ENCODE data around the gene STRN4.
"Not testable (repeated sequence)": the region's sequence is repeated elsewhere in the genome, so short reads cannot be mapped to it uniquely, and the experiment has no call there.

STRN4 gene

GRCh38 chr19:46723471-46723870 lies 22.8 kb downstream of the STRN4 start:
- no peak for DNase-seq

- DNase-seq: peak in 1 of 2 experiments; percentile 23
These were observed 23.2 kb downstream of the STRN4 start for GRCh38 chr19:46723023-46723461.

- peak; percentile 63 to 68 for DNase-seq
These were observed 23.7 kb downstream of the STRN4 start for GRCh38 chr19:46722421-46723022.

DNA sequence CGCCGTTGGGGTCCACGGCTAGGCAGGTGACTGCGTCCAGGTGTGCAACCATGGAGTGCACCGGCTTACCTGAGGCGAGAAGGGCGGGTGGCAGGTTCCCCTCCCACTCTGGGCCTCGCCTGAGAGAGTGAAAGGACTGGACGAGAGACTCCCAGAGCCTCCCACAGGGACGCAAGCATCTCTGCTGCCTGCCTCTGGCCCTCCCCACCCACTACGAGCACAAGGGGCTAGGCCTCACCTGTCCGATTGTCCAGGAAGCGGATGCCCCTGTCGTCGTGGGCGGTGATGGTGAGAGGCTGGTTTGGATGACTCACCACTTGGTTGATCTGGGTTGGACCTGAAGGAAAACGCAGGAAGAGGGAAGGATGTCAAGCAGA lies 24.3 kb downstream of the STRN4 start:
- no peak for DNase-seq

- no peak for DNase-seq
These were observed 24.8 kb downstream of the STRN4 start for GRCh38 chr19:46721269-46722003.

GRCh38 chr19:46720503-46721239 lies 25.6 kb downstream of the STRN4 start:
- no peak for DNase-seq

- DNase-seq: no peak
These were observed 26.4 kb downstream of the STRN4 start for GRCh38 chr19:46719629-46720502.

DNA sequence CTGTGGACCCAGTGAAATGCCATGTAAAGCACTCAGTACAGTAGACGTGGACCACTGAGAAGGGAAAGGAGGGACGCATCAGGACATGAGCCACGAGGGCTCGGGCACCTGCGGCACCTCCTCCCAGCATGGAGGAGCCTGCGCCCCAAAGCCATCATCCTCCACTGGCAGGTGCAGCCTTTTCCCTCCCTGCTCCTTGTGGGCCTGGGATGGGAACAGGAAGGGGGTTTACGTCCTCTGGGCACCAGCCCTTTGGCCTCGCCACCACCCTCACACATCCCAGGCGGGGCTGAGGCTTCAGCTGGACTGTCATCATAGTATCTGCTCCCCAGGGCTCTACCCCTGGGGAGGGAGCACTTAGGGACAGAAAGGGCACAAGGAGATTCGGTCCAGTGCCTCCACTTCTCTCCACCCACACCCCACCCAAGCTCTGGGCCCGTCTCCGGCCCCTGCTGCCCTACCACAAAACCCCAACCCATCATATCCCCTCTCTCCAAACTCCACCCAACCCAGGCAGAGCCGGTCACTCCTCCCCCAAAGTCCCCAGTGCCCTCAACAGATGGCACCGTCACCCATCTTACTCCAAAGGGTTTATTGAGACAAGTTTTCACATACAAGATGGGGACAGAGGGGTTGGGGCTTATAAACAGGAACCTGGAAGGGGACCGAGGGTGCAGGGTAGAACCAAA lies 27.2 kb downstream of the STRN4 start:
- no peak for DNase-seq

DNA sequence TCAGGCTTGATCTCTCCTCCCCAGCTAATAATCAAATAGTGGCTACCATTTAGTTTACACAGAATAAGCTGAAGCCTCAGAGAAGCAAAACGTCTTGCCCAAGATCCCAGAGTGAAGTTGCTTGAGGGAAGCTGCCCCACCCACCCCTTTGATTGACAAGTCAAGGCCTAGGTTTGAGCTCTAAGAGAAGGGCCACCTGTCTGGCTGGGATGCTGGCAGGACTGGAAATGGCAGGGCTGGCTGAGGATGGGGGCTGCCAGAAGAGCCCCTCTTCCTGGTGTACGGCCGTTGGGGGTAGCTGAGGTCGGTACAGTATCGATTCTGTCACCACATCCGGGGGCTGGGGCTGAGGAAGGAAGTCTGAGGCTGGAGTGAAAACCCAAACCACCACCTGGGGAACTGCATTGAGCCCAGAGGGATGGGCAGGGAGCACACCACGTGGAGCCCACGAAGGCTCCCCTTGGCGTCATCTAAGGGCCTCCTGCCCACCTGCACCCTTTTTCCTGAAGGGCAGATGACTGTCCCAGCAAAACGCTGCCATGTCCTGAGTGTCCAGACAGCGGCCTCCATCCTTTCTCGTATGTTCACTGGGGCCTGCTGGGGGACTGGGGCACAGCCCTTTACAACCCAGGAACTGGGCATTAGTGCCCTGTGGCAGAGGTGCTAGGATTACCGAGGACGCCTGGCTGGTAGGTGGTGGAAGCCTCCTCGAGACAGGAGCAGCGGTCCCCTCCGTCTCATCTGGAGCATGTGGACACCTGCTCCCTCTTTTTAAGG lies 27.9 kb downstream of the STRN4 start:
- peak; percentile 79 to 88 for DNase-seq

GRCh38 chr19:46717716-46718143 lies 28.5 kb downstream of the STRN4 start:
- DNase-seq: no peak

DNA sequence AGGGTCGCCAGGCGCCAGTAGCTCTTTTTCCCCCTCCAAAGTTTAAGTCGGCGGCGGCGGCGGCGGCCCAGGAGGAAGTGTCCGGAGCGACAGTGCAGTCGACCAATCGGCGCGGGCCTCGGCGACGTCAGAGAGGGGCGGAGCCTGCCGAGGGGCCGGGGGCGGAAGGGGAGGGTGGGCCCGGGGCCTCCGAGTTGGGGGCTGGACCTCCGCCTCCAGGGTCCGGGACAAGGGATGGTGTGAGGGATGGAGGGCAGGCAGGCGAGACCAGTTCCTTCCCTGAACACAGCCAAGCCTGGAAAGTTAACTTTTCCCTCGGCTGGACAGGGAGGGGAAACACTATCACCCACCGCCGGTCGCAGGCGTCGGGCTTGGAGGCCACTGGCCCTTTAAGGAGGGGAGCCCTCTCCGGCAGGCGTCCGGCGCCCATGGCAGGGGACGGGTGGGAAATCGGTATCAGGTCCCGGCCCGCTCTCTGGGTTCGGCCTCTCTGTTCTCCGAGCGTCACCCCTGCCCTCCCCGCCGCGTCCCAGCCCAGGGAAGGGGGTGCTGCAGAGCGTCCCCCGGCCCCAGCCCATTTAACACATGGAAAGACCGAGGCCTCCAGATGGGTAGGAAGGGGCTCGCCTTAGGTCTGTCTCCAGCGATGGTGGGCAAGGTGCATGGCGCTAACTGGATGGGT lies 29.1 kb downstream of the STRN4 start, which contains the start of gene PRKD2:
Gene PRKD2, minus strand, starts transcription at position 81 of the 682 bp plus-strand sequence. CDS start 744 bp downstream, outside the sequence.
- DNase-seq: peak; percentile 71 to 76

DNA sequence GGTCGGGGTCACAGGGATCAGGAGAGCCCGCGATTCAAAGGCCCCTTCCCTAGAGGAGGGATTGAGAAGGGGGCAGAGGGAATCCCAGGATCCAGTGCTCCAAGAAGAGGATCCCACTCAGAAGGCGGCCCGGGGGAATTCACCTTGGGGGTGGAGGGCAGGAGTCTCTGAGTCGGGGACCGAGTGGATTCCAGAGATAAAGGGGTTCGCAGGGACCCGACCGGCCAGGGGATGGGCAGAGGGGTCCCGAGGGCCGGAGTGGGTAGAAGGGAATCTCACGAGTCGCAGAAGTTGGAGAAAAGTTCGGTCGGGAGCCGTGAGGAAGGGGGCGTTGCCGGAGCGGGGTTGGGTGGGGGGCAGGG lies 29.6 kb downstream of the STRN4 start:
- no peak for DNase-seq

DNA sequence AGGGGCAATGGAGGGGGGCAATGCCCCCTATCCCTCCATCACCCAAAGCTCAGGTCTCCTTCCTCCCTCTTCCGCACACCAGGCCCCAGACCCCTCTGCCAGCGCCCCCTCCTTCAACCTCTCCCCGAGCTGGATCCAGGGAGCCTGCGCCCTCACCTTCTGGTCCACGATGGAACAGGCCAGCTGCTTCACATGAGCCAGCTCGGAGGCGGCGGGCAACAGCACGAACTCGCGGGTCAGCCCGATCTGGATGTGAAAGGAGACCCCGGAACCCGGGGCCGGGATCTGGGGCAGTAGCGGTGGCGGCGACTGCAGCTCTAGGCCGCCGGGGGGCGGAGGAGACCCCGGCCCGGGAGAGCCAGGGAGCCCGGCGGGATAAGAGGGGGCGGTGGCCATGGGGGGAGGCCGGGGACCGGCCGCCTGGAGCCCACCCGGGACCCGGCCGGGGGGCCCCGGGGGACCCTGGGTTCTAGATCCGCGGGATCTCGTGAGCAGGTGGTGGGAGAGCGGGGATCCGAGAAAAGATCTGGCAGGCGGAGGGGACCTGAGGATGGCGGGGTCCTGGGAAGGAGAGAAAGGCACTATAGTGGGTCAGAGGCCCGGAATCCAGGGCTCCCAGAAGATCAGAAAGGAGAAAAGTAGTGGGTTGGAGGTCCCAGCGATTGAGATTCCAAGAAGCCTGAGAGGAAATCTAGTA lies 30.1 kb downstream of the STRN4 start:
- DNase-seq: no peak

GRCh38 chr19:46715620-46715974 lies 30.7 kb downstream of the STRN4 start:
- DNase-seq: no peak

- peak in 1 of 2 experiments; percentile 49 for DNase-seq
These were observed 31.7 kb downstream of the STRN4 start for GRCh38 chr19:46714444-46715106.

DNA sequence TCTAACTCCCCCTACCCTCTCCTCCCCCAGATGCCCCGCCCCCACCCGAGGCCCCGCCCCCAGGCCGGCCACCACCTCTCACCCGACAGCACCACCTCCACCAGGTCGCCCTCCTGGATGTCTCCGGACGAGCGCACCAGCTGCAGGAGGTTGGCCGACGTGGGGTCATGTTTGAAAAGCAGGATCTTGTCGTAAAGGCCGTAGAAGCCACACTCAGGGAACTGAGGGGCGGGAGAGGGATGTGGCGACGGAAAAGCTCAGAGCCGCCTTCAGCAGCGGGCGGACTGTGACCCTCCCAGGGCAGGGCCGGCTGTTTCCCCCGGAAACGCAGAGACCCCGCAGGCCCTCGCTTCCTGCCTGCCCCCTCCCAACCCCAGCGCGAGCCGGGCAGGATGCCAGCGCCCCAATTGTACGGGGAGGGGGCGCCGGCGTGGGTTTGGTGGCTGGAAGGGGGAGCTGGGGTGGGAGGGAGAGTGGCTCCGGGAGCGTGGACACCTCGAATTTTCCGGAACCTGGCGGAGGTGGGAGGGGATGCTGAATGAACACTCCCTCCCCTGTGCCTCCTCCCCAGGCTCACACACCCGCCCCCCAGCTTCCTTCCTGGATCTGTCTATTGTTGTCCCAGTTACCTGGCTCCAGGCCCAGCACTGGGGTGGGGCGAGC lies 32.3 kb downstream of the STRN4 start:
- DNase-seq: peak; percentile 86 to 89

DNA sequence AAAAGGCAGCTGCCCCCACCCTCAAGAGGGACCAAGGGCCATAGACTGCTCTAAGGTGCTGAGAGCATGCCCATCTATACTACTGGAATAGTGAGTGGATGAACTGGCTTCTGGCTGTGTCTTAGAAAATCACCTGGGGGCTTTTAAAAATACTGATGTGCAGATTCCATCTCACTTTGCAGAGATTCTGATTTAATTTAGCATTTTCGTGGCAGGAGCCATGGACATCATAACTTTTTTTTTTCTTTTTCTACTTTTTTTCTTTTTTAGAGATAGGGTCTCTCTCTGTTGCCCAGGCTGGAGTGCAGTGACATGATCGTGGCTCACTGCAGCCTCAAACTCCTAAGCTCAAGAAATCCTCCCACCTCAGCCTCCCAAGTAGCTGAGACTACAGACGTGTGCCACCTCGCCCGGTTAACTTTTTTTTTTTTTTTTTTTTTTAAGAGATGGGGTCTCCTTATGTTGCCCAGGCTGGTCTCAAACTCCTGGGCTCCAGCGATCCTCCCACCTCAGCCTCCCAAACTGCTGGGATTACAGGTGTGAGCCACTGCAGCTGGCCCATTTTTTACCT lies 33.4 kb downstream of the STRN4 start:
- DNase-seq: not testable (repeated sequence)

DNA sequence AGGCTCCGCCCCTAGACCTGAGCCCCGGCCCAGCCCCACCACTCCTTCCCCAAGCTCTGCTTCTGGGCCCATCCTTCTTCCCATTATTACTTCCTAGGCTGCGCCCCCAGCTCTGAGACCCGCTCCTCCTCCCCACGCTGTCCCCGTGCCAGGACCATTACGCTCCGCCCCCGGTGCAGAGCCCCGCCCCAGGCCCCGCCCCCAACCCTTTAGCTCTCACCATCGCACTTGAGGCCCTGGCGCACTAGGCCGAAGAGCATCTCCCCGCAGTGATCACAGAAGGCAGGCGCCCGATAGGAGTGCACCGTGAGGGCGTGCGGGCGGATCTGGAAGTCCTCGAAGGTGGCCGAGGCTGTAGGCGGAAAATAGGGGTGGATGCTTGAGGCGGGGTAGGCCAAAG lies 35.6 kb downstream of the STRN4 start:
- no peak for DNase-seq

Measured in Kasumi-1 (cell line).